ENCODE results near the gene AACS. TPM values are rescaled to one million over a fixed set of nuclear protein-coding genes. Genes with fewer than 3 reads are reported as not detected.

AACS gene
- total and polyA plus RNA-seq, 2 donors (not counting 1 experiment from before 2014, with no cell fraction given): 6.1 to 20.8 TPM

DNA sequence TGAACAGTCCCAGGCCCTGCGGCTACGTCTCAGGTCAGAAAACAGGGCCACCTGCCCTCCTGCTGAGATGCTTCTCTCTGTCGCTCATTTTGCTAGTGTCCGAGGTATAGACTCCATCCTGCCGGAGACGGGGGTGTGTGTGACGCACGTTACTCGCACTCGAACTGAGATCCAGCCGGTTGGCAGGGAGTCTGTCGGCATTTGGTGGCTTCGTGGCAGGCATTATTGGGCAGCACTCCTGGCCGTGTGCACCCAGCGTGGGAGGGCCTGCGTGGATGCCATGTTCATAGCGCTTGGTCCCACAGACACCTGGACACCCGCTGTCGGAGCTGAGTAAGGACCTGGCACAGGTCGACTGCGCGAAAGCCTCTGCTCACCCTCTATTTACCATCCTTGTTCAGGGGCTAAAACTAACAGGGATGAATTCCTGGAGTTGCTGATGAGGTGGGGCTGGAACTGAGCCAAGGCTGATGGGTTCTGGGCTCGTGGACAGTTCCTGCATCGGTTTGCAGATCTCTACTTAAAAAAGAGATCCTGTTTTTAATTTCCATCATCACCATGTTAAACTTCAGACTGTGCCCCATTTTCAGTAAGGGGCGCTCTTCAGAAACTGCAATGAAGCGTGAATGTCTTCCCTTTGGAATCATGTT is 28.6 kb downstream of the AACS start:
- Mint-ChIP-seq H3K9me3 (ENCODE audit: insufficient read depth) (no peaks in the 10 kb centered on the region), H3K4me3 (no peak overlapping the region), H3K27me3 (no peaks in the 10 kb centered on the region), H3K27ac (no peak overlapping the region), H3K4me1 (no peaks in the 10 kb centered on the region)
- no peak overlapping the region for H3K27ac ChIP-seq (ENCODE audit: low read length in 2 of 2)
- no peak overlapping the region for H3K4me2 ChIP-seq (replicated peaks; ENCODE audit: low read depth, low read length, poor library complexity, severe bottlenecking)
- no peak for DNase-seq
- WGBS (ENCODE audit: insufficient coverage): 97% methylated on average over 22 of the region's 26 CpGs
- TF ChIP-seq, protein P1, sequence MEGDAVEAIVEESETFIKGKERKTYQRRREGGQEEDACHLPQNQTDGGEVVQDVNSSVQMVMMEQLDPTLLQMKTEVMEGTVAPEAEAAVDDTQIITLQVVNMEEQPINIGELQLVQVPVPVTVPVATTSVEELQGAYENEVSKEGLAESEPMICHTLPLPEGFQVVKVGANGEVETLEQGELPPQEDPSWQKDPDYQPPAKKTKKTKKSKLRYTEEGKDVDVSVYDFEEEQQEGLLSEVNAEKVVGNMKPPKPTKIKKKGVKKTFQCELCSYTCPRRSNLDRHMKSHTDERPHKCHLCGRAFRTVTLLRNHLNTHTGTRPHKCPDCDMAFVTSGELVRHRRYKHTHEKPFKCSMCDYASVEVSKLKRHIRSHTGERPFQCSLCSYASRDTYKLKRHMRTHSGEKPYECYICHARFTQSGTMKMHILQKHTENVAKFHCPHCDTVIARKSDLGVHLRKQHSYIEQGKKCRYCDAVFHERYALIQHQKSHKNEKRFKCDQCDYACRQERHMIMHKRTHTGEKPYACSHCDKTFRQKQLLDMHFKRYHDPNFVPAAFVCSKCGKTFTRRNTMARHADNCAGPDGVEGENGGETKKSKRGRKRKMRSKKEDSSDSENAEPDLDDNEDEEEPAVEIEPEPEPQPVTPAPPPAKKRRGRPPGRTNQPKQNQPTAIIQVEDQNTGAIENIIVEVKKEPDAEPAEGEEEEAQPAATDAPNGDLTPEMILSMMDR (IDR thresholded peaks at IDR 0.05): no peak
- no peak for TF ChIP-seq EZH2 (IDR thresholded peaks at IDR 0.05; ENCODE audit: borderline replicate concordance, insufficient read depth, low read depth, low read length, poor library complexity, severe bottlenecking)
- H3K27me3 ChIP-seq (replicated peaks in 1 of 4; ENCODE audit: control extremely low read depth in 1 of 4, control insufficient read depth in 3 of 4, insufficient read depth in 4 of 4, low read length in 3 of 4): no peaks in the 10 kb centered on the region
- no peak overlapping the region for H3K9ac ChIP-seq (ENCODE audit: low read length)
- no peak for ATAC-seq (ENCODE audit: low read depth)
- no peaks in the 10 kb centered on the region for H3K79me2 ChIP-seq (ENCODE audit: control insufficient read depth, insufficient read depth, low read length)
- H2AFZ ChIP-seq (ENCODE audit: insufficient read depth, low read depth, low read length, poor library complexity, severe bottlenecking): no peak overlapping the region
- ChIA-PET CTCF (no interaction called here), POLR2A (no interaction called here)
- H3K4me3 ChIP-seq (ENCODE audit: control extremely low read depth in 1 of 5, extremely low read depth in 1 of 5, insufficient read depth in 1 of 5, low read depth in 2 of 5, low read length in 4 of 5): no peak overlapping the region
- H3K9me3 ChIP-seq (ENCODE audit: control extremely low read depth in 1 of 3, control insufficient read depth in 2 of 3, insufficient read depth in 1 of 3, low read length in 2 of 3): no peaks in the 10 kb centered on the region
- intact Hi-C loops (cut with micrococcal nuclease): no loop called here
- H3K4me1 ChIP-seq (ENCODE audit: control insufficient read depth in 2 of 2, insufficient read depth in 2 of 2, low read length in 2 of 2): no peaks in the 10 kb centered on the region
- H4K20me1 ChIP-seq (ENCODE audit: control insufficient read depth, insufficient read depth, low read length, poor library complexity, severe bottlenecking): no peaks in the 10 kb centered on the region
- peaks cover 0 to 6% of the 10 kb centered on the region in 2 experiments for H3K36me3 ChIP-seq (replicated peaks in 1 of 2; ENCODE audit: control extremely low read depth in 1 of 2, control insufficient read depth in 1 of 2, extremely low read depth in 1 of 2, insufficient read depth in 2 of 2, low read length in 1 of 2)

DNA sequence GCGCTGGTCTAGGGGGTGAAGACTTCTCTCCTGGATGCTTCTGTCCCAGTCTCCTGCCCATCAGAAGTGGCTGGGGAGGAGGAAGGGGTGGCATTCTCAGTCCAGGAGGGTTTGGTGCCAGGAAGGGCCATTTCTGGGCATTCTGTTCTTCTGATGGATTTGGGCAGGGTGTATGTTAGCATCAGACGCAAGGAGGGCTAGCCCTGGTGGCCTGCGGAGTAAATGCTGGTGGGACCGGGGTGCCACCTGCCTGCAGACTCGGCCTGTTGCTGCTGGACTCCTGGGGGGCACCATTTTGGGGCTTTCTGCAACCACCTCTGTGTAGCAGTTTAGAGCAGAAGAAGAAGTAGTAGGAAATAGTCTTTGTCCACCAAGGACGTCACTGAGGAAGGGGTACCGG is 31.7 kb downstream of the AACS start:
- no peaks in the 10 kb centered on the region for H3K9me3 ChIP-seq (ENCODE audit: control extremely low read depth in 1 of 3, control insufficient read depth in 2 of 3, insufficient read depth in 1 of 3, low read length in 2 of 3)
- no peak for DNase-seq
- ChIA-PET CTCF (no interaction called here), POLR2A (no interaction called here)
- H3K9ac ChIP-seq (ENCODE audit: low read length): no peak overlapping the region
- Mint-ChIP-seq H3K9me3 (ENCODE audit: insufficient read depth) (no peaks in the 10 kb centered on the region), H3K4me3 (no peak overlapping the region), H3K27ac (no peak overlapping the region), H3K4me1 (no peaks in the 10 kb centered on the region), H3K27me3 (no peaks in the 10 kb centered on the region)
- H3K27me3 ChIP-seq (replicated peaks in 1 of 4; ENCODE audit: control extremely low read depth in 1 of 4, control insufficient read depth in 3 of 4, insufficient read depth in 4 of 4, low read length in 3 of 4): no peaks in the 10 kb centered on the region
- intact Hi-C loops (cut with micrococcal nuclease): no loop called here
- H3K27ac ChIP-seq (ENCODE audit: low read length in 2 of 2): no peak overlapping the region
- H4K20me1 ChIP-seq (ENCODE audit: control insufficient read depth, insufficient read depth, low read length, poor library complexity, severe bottlenecking): no peaks in the 10 kb centered on the region
- H3K4me1 ChIP-seq (ENCODE audit: control insufficient read depth in 2 of 2, insufficient read depth in 2 of 2, low read length in 2 of 2): no peaks in the 10 kb centered on the region
- H3K4me2 ChIP-seq (replicated peaks; ENCODE audit: low read depth, low read length, poor library complexity, severe bottlenecking): no peak overlapping the region
- H3K4me3 ChIP-seq (ENCODE audit: control extremely low read depth in 1 of 5, extremely low read depth in 1 of 5, insufficient read depth in 1 of 5, low read depth in 2 of 5, low read length in 4 of 5): no peak overlapping the region
- no peak for TF ChIP-seq EZH2 (IDR thresholded peaks at IDR 0.05; ENCODE audit: borderline replicate concordance, insufficient read depth, low read depth, low read length, poor library complexity, severe bottlenecking)
- TF ChIP-seq, protein P1 (IDR thresholded peaks at IDR 0.05): no peak
- H3K79me2 ChIP-seq (ENCODE audit: control insufficient read depth, insufficient read depth, low read length): no peaks in the 10 kb centered on the region
- WGBS (ENCODE audit: insufficient coverage): 98% methylated on average over 7 of the region's 7 CpGs
- peaks cover 0 to 6% of the 10 kb centered on the region in 2 experiments for H3K36me3 ChIP-seq (replicated peaks in 1 of 2; ENCODE audit: control extremely low read depth in 1 of 2, control insufficient read depth in 1 of 2, extremely low read depth in 1 of 2, insufficient read depth in 2 of 2, low read length in 1 of 2)
- no peak for ATAC-seq (ENCODE audit: low read depth)
- H2AFZ ChIP-seq (ENCODE audit: insufficient read depth, low read depth, low read length, poor library complexity, severe bottlenecking): no peak overlapping the region
